Suppressor macrophage (primary cell): ENCODE results near the gene HSD11B1.
A peak's percentile ranks its signal among the peaks of the same experiment; 100 is the strongest.

Experiments used
- DNase-seq, 4 experiments: peaks; one replicate each; pipeline ENCODE4 v3.0.0-alpha.2; 2020 to 2022
- total RNA-seq, 17 experiments: gene quantifications; one replicate each; lab custom pipeline; 2026; ENCODE audit warnings: mixed read lengths in 6 of 17, inconsistent platforms in 3 of 17; lab: John Stamatoyannopoulos, UW

Gene HSD11B1
- total RNA-seq: 0.62 to 22.3 (median 5.6) reads per million in 17 experiments

GRCh38 chr1:209704584-209704983, at the start of gene HSD11B1:
Gene HSD11B1 (plus strand): TSS chr1:209704846. CDS start chr1:209704943, 97 bp downstream.
- peak; percentile 62 to 75 (median 74) for DNase-seq

- no peak for DNase-seq
Measured at GRCh38 chr1:209655411-209656231, 49.0 kb upstream of the HSD11B1 start.

DNA sequence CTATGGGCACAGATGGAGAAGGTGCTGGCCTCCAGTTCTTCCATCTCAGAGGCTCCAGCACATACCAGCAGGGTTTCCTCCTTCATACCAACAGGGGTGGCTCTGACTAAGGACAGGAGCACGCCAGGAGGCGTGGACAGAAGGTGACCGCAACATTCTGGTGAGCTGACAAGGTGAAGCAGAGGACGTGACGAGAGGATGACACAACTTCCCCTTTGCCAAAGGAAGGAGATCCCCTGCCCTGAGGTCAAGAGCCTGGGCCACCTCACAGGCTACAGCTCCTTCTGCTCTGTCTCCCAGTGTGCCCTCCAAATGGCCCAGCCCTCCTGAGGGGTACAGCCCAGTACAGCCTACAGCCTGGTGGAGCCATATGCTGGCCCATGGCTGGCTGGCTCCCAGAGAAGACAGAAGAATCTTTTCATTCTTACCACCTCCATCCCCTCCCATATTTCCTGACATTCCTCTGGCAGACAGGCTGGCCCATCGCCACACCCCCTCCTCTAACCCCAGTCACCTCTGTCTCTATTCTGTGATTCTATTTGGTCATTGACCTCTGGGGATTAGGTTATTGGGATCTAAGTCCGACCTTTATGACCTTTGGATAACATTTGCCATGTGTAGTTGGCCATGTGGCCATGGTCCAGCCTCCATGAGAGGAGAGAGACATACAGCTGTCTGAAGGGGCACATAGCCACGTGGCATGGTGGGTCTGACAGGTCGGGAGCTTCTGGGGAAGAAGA, 47.3 kb upstream of the HSD11B1 start:
- DNase-seq: peak; percentile 63 to 86 (median 75)

DNA sequence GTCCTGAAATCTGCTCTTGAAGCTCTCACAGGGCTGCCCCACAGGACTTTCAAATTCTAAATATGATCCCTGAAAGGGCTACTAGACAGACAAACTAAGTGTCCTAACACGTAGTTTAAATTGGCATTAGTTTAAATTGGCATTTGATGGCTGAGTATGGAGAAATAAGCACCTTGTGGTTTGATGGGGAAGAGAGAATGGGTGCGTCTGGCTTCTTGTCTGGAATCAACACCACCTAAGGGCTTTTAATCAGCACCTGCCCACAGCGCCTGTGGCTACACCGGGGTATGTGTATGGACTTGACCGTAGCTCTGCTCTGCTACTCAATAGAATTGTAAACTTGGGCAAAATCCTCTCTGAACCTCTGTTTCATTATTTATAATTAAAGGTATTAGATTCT, 46.7 kb upstream of the HSD11B1 start:
- no peak for DNase-seq

GRCh38 chr1:209659909-209660308, 44.7 kb upstream of the HSD11B1 start:
- peak; percentile 70 to 92 (median 82) for DNase-seq

- no peak for DNase-seq
Measured at GRCh38 chr1:209661071-209661470, 43.6 kb upstream of the HSD11B1 start.

GRCh38 chr1:209662879-209663327, 41.7 kb upstream of the HSD11B1 start:
- no peak for DNase-seq

DNA sequence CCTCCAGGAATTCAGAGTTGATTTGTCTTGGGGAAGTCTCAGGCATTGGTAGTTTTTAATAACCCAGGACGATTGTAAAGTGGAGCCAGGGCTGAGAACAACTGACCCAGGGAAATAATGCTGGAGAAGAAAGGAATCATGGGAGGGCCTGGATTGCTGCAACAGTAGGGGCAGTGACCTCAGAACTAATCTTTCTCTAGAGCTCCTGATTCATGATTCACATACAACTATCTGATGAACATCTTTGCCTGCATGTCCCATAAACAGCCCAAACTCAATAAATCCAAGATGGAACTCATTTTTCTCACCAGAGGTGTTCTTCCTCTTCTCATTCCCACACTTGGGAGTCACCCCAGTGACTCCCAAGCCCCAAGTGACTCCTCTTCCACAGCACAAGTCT, 37.5 kb upstream of the HSD11B1 start:
- DNase-seq: no peak

DNA sequence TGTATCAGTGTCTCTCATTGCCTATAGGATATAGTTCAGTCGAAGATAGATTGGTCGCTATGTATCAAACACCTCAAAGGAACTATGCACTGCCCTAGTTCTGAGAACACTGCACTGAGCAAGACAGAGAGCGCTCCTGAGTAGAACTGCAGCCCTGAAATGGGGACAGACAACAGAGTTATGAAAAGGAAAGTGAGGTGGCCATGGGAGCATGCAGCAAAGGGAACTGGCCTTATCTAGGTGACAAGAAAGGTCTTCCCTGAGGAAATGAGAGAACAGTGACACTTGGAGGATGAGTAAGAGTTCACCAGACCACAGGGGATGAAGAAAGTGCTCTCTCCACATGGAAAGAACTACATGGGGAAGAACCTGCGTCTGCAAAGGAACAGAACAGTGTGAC, 36.9 kb upstream of the HSD11B1 start:
- DNase-seq: peak in 3 of 4 experiments; percentile 42 to 69 (median 43)

- DNase-seq: no peak
Measured at GRCh38 chr1:209670441-209671082, 34.1 kb upstream of the HSD11B1 start.

- peak; percentile 68 to 90 (median 72) for DNase-seq
Measured at GRCh38 chr1:209672705-209673630, 31.7 kb upstream of the HSD11B1 start.

GRCh38 chr1:209673631-209674417, 30.8 kb upstream of the HSD11B1 start:
- DNase-seq: peak; percentile 59 to 79 (median 74)

DNA sequence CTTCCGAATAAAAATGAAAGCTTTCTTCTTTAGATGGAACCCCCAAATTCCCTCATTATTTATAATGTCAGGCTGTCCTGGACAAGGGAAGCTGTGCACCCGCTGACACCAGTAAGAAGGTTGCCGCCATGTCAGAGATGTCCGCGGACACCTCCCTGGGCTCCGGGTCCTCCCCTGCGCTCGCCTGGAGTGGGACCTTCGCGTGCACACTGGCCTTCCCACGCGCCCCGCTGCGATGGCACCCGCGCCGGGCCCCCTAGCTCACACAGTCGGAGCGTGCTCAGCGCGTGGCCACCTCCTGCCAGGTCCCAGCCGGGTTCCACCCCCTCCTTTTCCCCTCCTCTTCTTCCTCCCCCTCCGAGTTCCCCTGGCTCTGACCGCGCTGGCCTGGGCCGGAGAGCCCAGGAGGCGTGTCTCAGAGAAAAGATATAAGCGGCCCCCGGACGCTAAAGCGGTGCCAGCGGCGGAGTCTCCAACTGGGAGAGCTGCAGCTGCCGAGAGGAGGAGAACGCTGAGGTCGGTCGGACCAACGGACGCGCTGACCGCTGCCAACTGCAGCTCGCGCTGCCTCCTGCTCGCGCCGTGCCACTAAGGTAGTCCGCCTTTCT, 29.6 kb upstream of the HSD11B1 start, which contains the start of gene G0S2:
G0S2 (plus strand) TSS at position 456 of the 608 bp plus-strand sequence. CDS start 273 bp downstream, outside the sequence.
- peak; percentile 55 to 72 (median 61) for DNase-seq

- peak in 3 of 4 experiments; percentile 41 to 57 (median 48) for DNase-seq
Measured at GRCh38 chr1:209675565-209676154, 29.0 kb upstream of the HSD11B1 start.

GRCh38 chr1:209678981-209679539, 25.6 kb upstream of the HSD11B1 start:
- DNase-seq: no peak

DNA sequence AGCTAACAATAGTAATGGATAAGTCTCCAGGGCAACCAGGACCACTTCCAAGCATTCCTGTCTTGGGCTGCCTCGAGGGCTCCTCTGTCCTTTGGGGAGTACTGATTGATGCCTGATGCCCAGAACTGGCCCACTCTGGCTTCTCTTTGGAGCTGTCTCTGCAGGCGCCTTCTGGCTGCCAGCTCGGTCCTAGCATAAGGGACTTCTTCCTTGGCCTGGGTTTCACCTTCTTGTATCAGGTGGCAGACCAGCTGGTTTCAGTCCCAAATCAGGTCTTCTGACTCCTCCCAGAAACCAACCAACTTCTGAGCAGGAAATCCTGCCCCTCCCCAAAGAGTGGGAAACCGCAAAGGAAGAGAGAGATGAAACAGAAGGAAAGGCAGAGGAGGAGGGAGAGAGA, 18.8 kb upstream of the HSD11B1 start:
- DNase-seq: no peak

DNA sequence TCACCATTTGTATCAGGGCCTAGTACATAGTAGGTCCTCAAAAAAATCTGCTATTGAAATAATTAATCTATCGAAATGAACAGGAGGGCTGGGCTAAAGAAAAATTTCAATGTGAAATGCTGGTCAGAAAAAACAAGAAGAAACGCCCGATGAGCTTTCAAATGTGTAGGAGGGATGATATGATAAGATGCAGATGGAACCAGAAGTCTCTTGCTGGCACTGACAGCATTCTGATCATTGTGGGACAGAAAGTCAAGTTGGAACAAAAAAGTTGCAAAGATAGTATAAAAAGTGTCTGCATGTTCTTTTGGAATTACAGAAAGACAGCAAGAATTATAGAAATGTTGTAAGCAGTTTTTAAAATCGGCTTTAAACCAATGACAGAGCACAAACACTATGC, 18.3 kb upstream of the HSD11B1 start:
- peak in 2 of 4 experiments; percentile 14 to 25 for DNase-seq

- no peak for DNase-seq
Measured at GRCh38 chr1:209688746-209689234, 15.9 kb upstream of the HSD11B1 start.

DNA sequence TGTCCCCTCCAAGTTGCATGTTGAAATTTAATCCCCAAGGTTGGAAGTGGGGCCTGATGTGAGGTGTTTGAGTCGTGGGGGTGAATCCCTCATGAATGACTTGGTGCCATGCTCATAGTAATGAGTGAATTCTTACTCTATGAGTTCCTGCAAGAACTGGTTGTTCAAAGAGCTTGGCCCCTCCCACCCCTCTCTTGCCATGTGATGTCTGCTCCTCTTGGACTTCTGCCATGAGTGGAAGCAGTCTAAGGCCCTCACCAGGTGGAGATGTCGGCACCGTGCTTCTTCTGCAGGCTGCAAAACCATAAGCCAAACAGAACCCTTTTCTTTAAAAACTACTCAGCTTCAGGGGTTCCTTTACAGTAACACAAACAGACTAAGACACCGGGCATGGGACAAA, 15.2 kb upstream of the HSD11B1 start:
- no peak for DNase-seq
